GM21390 (cell line): ENCODE data around the gene DNASE2.
"Not testable (repeated sequence)": the region's sequence is repeated elsewhere in the genome, so short reads cannot be mapped to it uniquely, and the experiment has no call there.

ENCODE experiments used
- ATAC-seq: cut with Tn5 transposase; IDR thresholded peaks from one replicate; pipeline ENCODE4 v1.9.1; 2021; ENCODE audit not compliant: unreplicated experiment

Gene DNASE2

DNA sequence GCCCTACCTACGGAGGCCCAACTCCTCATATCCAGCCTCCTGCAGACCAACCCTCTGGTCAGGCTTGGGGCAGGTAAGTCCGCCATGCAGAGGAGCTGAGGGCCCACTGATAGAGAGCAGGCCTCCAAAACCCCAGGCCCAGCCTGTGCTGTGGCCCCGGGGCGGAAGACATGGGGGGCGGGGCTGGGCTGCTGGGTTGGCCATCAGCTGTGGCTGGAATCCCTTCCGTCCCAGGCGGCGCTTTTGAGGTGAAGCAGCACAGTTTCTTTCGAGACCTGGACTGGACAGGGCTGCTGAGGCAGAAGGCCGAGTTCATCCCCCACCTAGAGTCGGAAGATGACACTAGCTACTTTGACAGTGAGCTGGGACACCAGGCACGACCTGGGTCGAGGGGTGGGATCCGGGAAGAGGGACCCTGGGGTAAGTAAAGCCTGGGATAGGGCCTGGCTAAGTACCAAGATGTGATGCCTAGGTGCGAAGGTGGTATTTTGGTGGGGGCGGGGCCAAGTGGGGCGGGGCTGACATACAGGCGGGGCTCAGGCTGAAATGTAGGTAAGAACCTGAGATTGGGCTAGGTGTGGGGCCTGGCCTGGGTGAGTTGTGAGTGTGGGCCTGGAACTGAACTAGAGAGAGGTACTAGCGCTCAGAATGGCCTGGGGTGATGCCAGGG is 15.4 kb downstream of the DNASE2 start:
- ATAC-seq = no peak

DNA sequence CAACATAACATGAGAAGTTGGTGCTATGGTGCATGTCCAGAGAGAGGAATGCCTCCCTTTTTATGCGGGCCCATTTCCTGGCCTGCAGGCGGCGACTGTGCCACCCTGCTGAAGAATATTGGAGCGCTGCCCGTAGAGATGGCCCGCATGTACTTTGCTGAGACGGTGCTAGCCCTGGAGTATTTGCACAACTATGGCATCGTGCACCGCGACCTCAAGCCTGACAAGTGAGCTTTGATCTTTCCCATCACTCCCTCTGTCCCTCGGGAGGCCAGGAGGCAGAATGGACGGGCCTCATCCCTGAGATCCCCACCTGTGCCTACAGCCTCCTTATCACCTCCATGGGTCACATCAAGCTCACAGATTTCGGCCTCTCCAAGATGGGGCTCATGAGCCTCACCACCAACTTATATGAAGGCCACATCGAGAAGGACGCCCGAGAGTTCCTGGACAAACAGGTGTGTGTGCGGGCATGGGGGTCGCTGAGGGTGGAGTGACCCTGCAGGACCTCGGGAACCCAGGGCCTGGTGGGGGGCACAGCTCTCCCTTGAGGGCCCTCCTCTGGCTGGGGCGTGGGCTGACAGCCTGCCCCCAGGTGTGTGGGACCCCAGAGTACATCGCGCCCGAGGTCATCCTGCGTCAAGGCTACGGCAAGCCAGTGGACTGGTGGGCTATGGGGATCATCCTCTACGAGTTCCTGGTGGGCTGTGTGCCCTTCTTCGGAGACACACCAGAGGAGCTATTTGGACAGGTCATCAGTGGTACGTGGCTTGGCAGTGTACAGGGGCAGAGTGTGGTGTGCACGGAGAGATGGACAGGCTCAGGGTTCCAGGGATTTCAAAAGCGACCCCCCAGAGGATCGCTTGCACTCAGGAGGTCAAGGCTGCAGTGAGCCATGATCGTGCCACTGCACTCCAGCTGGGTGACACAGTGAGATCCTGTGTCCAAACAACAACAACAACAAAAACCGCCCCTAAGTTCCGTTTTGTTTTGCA is 16.2 kb downstream of the DNASE2 start:
- ATAC-seq = no peak

- no peak for ATAC-seq
Measured at GRCh38 chr19:12864143-12864542, 17.1 kb downstream of the DNASE2 start.

DNA sequence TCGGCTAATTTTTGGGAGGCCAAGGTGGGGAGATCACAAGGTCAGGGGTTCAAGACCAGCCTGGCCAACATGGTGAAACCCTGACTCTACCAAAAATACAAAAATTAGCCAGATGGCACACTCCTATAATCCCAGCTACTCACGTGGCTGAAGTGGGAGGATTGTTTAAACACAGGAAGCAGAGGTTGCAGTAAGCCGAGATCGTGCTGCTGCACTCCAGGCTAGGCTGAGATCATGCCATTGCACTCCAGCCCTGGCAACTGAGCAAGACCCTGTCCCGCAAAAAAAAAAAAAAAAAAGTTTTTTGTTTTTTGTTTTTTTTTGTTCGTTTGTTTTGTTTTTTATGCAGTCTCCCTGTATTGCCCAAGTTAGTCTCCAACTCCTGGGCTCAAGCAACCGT is 21.7 kb downstream of the DNASE2 start:
- no peak for ATAC-seq

GRCh38 chr19:12858041-12858928 is 23.0 kb downstream of the DNASE2 start:
- ATAC-seq = no peak

DNA sequence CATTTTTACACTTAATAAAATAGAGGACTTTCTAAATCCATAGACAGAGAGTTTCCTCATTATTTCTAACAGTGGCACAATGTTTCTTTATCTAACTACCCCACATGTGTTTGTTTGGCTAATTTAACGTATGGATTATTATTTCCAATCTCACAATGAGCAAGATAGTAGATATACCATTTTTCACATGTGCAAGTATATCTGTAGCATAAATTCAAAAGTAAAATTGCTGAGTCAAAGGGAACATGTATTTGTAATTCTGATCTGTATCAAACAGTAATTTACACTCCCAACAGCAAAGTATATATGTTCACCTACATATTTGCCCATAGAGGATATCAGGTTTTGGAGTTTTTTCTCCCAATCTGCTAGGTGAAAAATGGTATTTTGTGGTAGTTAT is 24.6 kb downstream of the DNASE2 start:
- ATAC-seq = no peak

DNA sequence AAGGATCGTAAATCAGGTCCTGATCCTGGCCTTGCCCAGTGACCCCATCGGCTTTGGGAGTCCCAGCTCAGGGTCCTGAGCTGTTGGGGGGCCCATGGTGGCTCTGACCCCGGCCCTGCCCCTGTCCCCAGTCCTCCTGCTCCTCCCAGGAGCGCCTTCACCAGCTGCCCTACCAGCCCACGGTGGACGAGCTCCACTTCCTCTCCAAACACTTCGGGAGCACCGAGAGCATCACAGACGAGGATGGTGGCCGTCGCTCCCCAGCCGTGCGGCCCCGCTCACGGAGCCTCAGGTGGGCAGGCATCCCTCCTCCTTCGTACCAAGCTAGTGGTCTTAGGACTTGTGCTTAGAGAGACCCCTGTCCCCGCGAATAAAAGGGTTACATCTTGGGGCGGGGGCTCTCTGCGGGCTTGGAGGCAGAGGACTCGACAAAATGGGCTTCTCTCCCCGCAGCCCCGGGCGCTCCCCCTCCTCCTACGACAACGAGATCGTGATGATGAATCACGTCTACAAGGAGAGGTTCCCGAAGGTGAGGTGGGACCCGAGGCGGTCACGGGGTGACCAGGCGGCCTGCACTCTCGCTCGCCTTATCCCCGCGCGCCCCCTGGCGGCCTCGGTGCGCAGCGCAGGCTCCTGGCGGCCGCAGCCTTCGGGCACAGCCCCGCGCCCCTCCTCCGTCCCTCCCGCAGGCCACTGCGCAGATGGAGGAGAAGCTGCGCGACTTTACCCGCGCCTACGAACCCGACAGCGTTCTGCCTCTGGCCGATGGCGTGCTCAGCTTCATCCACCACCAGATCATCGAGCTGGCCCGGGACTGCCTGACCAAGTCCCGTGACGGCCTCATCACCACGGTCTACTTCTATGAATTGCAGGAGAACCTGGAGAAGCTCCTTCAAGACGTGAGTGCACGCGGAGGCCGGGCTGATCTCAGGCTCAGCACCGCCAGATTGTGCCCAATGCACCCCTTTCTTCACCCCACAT is 33.8 kb downstream of the DNASE2 start:
- no peak for ATAC-seq

GRCh38 chr19:12846613-12847012 is 34.6 kb downstream of the DNASE2 start:
- not testable (repeated sequence) for ATAC-seq

- no peak for ATAC-seq
Measured at GRCh38 chr19:12843999-12844732, 37.1 kb downstream of the DNASE2 start.

DNA sequence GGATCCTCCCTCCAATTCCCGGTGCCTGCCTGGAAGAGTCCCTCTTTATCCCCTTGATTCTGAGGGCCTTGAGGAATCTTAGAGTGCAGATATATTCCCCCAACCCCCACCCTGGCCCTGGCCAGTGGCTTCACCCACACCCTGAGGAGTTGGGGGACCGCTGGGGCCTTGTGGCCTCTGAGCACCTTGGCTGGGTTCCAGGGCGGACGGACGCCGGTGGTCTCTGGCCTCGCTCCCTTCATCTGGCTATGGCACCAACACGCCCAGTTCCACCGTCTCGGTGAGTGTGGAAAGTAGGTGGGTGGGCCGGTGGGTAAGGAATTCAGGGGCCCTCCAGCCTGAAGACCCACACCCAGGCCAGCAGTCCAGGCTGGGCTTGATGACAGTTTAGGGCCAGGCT is 37.9 kb downstream of the DNASE2 start:
- no peak for ATAC-seq

- no peak for ATAC-seq
Measured at GRCh38 chr19:12842511-12842910, 38.7 kb downstream of the DNASE2 start.

- no peak for ATAC-seq
Measured at GRCh38 chr19:12841094-12841493, 40.2 kb downstream of the DNASE2 start.

- ATAC-seq = no peak
Measured at GRCh38 chr19:12840091-12841079, 40.9 kb downstream of the DNASE2 start.

- ATAC-seq = no peak
Measured at GRCh38 chr19:12838886-12839756, 42.1 kb downstream of the DNASE2 start.

GRCh38 chr19:12838182-12838885 is 42.9 kb downstream of the DNASE2 start, which contains the start of gene MAST1:
Gene MAST1 (plus strand): TSS chr19:12838515. CDS start chr19:12838573, 58 bp downstream.
- ATAC-seq = no peak

DNA sequence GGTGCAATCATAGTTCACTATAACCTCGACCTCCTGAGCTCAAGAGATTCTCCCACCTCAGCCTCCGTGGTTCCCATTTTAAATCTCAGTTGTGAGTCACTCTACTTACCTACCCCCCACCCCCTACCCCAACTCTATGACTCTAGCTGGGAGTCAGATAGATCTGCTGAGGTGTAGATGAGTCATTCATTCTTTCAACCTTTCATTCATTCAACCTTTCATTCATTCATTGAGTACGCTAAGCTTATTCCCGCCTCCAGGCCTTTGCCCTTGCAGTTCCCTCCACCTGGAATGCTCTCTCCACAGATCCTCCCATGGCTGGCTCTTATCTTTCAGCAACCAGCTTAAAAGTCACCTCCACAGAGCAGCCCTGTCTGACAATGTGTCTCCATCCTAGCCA is 44.0 kb downstream of the DNASE2 start:
- ATAC-seq = no peak

DNA sequence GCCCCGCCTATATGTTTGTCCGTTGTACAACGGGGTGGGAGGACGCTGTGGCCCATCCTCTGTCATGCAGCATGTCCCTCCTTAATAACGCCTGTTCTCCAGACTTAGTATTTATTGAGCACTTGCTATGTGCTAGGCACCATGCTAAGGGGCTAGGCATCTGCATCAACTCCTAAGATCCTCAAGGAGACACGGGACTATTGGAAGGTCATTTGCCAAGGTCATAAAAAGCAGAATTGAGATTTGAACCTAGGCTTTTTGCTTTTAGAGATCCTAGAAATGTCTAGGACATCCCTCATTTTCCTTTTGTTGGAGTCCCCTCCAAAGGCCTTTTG is 44.8 kb downstream of the DNASE2 start:
- no peak for ATAC-seq
